ENCODE measurements around the gene PROCA1. TPM values are rescaled to one million over a fixed set of nuclear protein-coding genes. Genes with fewer than 3 reads are reported as not detected.
"Not testable (repeated sequence)": the region's sequence is repeated elsewhere in the genome, so short reads cannot be mapped to it uniquely, and the experiment has no call there.

PROCA1 gene
- total and polyA plus RNA-seq, 9 donors = 2.7 to 6.7 (median 5.0) TPM

DNA sequence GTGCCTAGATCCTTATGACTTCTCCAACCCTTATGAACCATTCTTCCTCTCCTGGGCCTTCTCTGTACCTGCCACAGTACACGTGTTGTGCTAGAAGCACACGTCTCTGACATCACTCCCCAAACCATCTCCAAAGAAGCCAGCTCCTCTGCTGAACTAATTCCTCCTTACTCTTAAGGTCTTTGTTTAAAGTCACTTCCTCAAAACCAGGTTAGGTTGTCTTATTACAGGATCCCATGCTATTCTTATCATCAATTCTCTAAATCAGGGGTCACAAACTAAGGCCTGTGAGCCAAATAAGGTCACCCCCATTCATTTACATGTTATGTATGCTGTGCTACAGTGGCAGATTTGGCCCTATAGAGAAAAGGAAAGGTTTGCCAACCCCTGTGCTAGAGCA lies 45.7 kb downstream of the PROCA1 start:
- Histone ChIP-seq H3K4me3 (no peak overlapping the region), H3K4me1 (ENCODE audit: insufficient read depth) (peaks cover 6% of the 10 kb centered on the region), H3K27ac (no peak overlapping the region), H3K36me3 (no peaks in the 10 kb centered on the region), H3K9me3 (no peaks in the 10 kb centered on the region), H3K27me3 (no peaks in the 10 kb centered on the region)
- intact Hi-C loops (cut with DNase I) = no loop called here
- TF ChIP-seq POLR2A (IDR thresholded peaks at IDR 0.05) = no peak
- no peak for TF ChIP-seq EP300 (IDR thresholded peaks at IDR 0.05)
- TF ChIP-seq CTCF (IDR thresholded peaks at IDR 0.05) = no peak
- WGBS, 3 donors = 65 to 73% (median 72%) methylated on average over 2 of the region's 2 CpGs
- no peak for DNase-seq

DNA sequence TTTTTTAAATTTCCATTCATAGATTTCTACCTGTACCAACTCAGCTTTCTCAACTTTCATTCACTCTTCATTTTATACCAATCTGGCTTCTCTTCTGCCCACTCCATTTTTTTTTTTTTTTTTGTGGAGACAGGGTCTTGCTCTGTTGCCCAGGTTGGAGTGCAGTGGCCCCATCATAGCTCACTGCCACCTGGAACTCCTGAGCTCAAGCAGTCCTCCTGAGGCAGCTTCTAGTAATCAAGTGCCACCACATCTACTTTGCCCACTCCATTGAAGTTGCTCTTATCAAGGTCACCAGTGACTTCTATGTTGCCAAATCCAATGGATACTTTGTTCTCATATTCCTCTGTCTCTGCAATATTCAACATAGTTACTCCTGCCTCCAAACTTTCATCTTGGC lies 48.0 kb downstream of the PROCA1 start:
- Histone ChIP-seq H3K27ac (no peak overlapping the region), H3K4me1 (ENCODE audit: insufficient read depth) (peaks cover 6% of the 10 kb centered on the region), H3K36me3 (no peaks in the 10 kb centered on the region), H3K9me3 (no peaks in the 10 kb centered on the region), H3K4me3 (no peak overlapping the region), H3K27me3 (no peaks in the 10 kb centered on the region)
- intact Hi-C loops (cut with DNase I) = loop anchor here in 1 of 4 donors (5.0 kb wide), 1 partner anchor 54 kb away; the partner anchor contains the start of genes RAB34 and RPL23A
- no peak for TF ChIP-seq POLR2A (IDR thresholded peaks at IDR 0.05)
- DNase-seq = no peak

DNA sequence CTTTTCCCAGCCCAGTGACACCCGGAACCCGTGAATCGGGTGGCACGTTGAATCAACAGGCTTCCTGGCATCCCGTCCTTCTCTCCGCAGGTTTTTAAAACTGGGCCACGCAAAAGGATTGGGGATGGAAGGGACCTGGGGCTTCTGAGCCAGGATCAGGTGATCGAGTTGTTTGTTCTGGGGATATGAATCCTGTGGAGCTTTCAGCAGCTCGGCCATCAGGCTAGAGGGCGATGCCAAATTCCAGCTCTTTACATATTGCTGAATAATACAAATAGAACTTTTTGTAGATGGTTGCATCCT lies 49.2 kb downstream of the PROCA1 start:
- WGBS, 3 donors = 0 to 1% (median 1%) methylated on average over 10 of the region's 10 CpGs
- no peaks in the 10 kb centered on the region for H3K36me3 ChIP-seq

DNA sequence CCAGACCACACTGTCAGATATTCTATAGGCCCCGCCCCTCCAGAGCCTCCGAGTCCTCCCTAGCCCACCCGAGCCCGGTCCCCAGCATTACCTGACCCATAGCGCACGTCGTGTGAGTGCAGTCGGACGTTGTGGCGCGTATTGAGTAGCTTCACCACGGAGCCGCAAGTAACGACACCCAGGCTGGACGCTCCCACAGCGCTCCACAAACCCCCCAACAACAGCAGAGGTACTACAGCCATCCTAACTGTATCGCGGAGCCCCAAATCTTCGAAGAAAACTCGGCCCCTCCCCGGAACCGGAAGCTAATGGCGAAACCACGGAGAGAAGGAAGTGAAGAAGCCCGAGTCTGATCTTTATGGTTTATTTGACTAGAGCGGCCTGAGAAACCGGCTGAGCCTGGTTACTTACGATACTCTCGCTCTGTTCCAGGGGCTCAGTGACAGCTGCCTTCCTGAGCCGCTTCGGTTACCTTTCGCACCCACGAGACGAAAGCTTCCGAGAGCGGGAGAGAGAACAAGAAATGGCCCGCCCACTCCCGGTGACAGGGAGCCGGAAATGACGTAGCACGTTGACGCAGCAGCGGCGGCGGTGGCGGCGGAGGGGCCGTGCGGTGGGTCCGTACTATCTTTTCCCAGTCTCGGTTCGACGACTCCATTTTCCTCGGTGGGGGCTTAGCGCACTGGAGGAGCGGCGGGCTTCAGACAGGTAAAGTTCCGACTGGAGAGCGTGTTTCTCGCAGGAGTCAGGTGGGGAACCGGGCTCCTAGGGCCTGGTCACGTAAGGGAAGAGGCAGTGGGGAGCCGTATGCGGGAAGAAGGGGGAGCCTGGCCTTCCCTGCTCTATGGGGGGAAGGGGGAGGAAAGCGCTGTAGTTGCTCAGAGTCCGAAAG lies 49.8 kb downstream of the PROCA1 start, which contains the start of the genes SDF2 and SUPT6H:
SDF2 (minus strand) TSS at position 272 of the 892 bp plus-strand sequence; CDS start at position 242, 30 bp downstream.
SUPT6H (plus strand) TSS at position 571 of the 892 bp plus-strand sequence. CDS start 11,197 bp downstream, outside the sequence.
- peak; percentile 87 to 94 (median 92) for DNase-seq
- no peaks in the 10 kb centered on the region for H3K27me3 ChIP-seq
- H3K27ac ChIP-seq = peak within 1 kb of the TSS; percentile 82 to 96
- 0 to 1% (median 0%) methylated on average over 66 of the region's 66 CpGs for WGBS, 3 donors
- H3K4me3 ChIP-seq = peak within 1 kb of the TSS; percentile 83
- TF ChIP-seq EP300 (IDR thresholded peaks at IDR 0.05) = no peak
- peak; percentile 92 for TF ChIP-seq POLR2A (IDR thresholded peaks at IDR 0.05)
- intact Hi-C loops (cut with DNase I) = loop anchor here in 1 of 4 donors (5.0 kb wide), 1 partner anchor 55 kb away; the partner anchor contains the start of genes RAB34 and RPL23A
- H3K4me1 ChIP-seq (ENCODE audit: insufficient read depth) = peaks cover 6% of the 10 kb centered on the region
- H3K36me3 ChIP-seq = no peaks in the 10 kb centered on the region
- no peaks in the 10 kb centered on the region for H3K9me3 ChIP-seq

More for the DNA sequence above, 49.2 kb downstream of the PROCA1 start:
- H3K27me3 ChIP-seq = no peaks in the 10 kb centered on the region
- H3K4me3 ChIP-seq = peak overlapping the region; percentile 83
- intact Hi-C loops (cut with DNase I) = loop anchor here in 1 of 4 donors (5.0 kb wide), 1 partner anchor 55 kb away; the partner anchor contains the start of genes RAB34 and RPL23A
- TF ChIP-seq POLR2A (IDR thresholded peaks at IDR 0.05) (no peak), EP300 (IDR thresholded peaks at IDR 0.05) (no peak), CTCF (IDR thresholded peaks at IDR 0.05) (no peak)
- DNase-seq = no peak
- H3K9me3 ChIP-seq = no peaks in the 10 kb centered on the region
- H3K4me1 ChIP-seq (ENCODE audit: insufficient read depth) = peaks cover 6% of the 10 kb centered on the region
- peak overlapping the region; percentile 82 to 96 for H3K27ac ChIP-seq

- not testable (repeated sequence) for H3K4me1 ChIP-seq (ENCODE audit: insufficient read depth); DNase-seq; H3K9me3 ChIP-seq; H3K27ac ChIP-seq; H3K4me3 ChIP-seq; H3K27me3 ChIP-seq; H3K36me3 ChIP-seq
- 95 to 98% (median 97%) methylated on average over 21 to 23 of the region's 23 CpGs for WGBS, 3 donors
- intact Hi-C loops (cut with DNase I) = loop anchor here in 1 of 4 donors (10.0 kb wide), 1 partner anchor 45 kb away; no protein-coding TSS in a partner anchor
These were observed 52.2 kb downstream of the PROCA1 start for GRCh38 chr17:28659497-28659881.

DNA sequence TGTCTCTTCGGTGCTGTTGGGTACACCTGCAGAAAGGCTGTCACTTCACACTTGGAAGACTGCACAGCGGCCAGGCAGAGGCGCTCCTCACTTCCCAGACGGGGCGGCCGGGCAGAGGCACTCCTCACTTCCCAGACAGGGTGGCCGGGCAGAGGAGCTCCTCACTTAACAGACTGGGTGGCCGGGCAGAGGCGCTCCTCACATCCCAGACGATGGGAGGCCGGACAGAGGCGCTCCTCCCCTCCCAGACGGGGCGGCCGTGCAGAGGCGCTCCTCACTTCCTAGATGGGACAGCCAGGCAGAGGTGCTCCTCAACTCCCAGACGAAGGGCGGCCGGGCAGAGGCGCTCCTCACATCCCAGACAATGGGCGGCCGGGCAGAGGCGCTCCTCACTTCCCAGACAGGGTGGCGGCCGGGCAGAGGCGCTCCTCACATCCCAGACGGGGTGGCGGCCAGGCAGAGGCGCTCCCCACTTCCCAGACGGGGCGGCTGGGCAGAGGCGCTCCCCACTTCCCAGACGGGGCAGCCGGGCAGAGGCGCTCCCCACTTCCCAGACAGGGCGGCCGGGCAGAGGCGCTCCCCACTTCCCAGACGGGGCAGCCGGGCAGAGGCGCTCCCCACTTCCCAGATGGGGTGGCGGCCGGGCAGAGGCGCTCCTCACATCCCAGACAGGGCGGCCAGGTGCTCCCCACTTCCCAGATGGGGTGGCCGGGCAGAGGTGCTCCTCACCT lies 52.8 kb downstream of the PROCA1 start:
- not testable (repeated sequence) for H3K36me3 ChIP-seq; DNase-seq; H3K9me3 ChIP-seq; H3K4me1 ChIP-seq (ENCODE audit: insufficient read depth); H3K27me3 ChIP-seq; H3K27ac ChIP-seq; H3K4me3 ChIP-seq
- WGBS, 3 donors = 95 to 96% (median 96%) methylated on average over 28 to 46 of the region's 46 CpGs
- intact Hi-C loops (cut with DNase I) = loop anchor here in 1 of 4 donors (10.0 kb wide), 1 partner anchor 46 kb away; no protein-coding TSS in a partner anchor

- intact Hi-C loops (cut with DNase I) = loop anchor here in 1 of 4 donors (10.0 kb wide), 1 partner anchor 46 kb away; no protein-coding TSS in a partner anchor
- DNase-seq; H3K27me3 ChIP-seq; H3K27ac ChIP-seq; H3K4me3 ChIP-seq; H3K9me3 ChIP-seq; H3K4me1 ChIP-seq (ENCODE audit: insufficient read depth); H3K36me3 ChIP-seq: not testable (repeated sequence)
- 90 to 92% (median 90%) methylated on average over 5 to 8 of the region's 8 CpGs for WGBS, 3 donors
These were observed 53.3 kb downstream of the PROCA1 start for GRCh38 chr17:28658342-28658741.

Data from ovary (tissue), 9 donors.